ENCODE data around the gene GARNL3.

GRCh38 chr9:127269449-127269848 is 4.9 kb downstream of the GARNL3 start:
- TF ChIP-seq, protein P1, sequence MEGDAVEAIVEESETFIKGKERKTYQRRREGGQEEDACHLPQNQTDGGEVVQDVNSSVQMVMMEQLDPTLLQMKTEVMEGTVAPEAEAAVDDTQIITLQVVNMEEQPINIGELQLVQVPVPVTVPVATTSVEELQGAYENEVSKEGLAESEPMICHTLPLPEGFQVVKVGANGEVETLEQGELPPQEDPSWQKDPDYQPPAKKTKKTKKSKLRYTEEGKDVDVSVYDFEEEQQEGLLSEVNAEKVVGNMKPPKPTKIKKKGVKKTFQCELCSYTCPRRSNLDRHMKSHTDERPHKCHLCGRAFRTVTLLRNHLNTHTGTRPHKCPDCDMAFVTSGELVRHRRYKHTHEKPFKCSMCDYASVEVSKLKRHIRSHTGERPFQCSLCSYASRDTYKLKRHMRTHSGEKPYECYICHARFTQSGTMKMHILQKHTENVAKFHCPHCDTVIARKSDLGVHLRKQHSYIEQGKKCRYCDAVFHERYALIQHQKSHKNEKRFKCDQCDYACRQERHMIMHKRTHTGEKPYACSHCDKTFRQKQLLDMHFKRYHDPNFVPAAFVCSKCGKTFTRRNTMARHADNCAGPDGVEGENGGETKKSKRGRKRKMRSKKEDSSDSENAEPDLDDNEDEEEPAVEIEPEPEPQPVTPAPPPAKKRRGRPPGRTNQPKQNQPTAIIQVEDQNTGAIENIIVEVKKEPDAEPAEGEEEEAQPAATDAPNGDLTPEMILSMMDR (conservative IDR thresholded peaks at IDR 0.05; ENCODE audit: low read depth in 2 of 2), result no peak
- TF ChIP-seq STAT1 (IDR thresholded peaks at IDR 0.05; ENCODE audit: unreplicated experiment) (no peak), EZH2 (IDR thresholded peaks at IDR 0.05; ENCODE audit: low read depth, unreplicated experiment) (no peak), EZH2phosphoT487 (IDR thresholded peaks at IDR 0.05; ENCODE audit: unreplicated experiment) (no peak), POLR2AphosphoS5 (IDR thresholded peaks at IDR 0.05; ENCODE audit: low read depth) (no peak), ZNF462 (CRISPR knock-in tag; IDR thresholded peaks at IDR 0.05) (no peak), JUNB (IDR thresholded peaks at IDR 0.05; ENCODE audit: unreplicated experiment) (no peak), ZNF114 (CRISPR knock-in tag; IDR thresholded peaks at IDR 0.05) (no peak), ZNF331 (CRISPR knock-in tag; IDR thresholded peaks at IDR 0.05; ENCODE audit: low read depth) (no peak), CREB1 (CRISPR knock-in tag; IDR thresholded peaks at IDR 0.05; ENCODE audit: low read depth) (no peak)
- TF ChIP-seq, protein P2, sequence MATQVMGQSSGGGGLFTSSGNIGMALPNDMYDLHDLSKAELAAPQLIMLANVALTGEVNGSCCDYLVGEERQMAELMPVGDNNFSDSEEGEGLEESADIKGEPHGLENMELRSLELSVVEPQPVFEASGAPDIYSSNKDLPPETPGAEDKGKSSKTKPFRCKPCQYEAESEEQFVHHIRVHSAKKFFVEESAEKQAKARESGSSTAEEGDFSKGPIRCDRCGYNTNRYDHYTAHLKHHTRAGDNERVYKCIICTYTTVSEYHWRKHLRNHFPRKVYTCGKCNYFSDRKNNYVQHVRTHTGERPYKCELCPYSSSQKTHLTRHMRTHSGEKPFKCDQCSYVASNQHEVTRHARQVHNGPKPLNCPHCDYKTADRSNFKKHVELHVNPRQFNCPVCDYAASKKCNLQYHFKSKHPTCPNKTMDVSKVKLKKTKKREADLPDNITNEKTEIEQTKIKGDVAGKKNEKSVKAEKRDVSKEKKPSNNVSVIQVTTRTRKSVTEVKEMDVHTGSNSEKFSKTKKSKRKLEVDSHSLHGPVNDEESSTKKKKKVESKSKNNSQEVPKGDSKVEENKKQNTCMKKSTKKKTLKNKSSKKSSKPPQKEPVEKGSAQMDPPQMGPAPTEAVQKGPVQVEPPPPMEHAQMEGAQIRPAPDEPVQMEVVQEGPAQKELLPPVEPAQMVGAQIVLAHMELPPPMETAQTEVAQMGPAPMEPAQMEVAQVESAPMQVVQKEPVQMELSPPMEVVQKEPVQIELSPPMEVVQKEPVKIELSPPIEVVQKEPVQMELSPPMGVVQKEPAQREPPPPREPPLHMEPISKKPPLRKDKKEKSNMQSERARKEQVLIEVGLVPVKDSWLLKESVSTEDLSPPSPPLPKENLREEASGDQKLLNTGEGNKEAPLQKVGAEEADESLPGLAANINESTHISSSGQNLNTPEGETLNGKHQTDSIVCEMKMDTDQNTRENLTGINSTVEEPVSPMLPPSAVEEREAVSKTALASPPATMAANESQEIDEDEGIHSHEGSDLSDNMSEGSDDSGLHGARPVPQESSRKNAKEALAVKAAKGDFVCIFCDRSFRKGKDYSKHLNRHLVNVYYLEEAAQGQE (IDR thresholded peaks at IDR 0.05; ENCODE audit: unreplicated experiment), result no peak
